GM23248 (cell line): ENCODE measurements around the gene PTMA.
"Not testable (repeated sequence)": the region's sequence is repeated elsewhere in the genome, so short reads cannot be mapped to it uniquely, and the experiment has no call there.

ENCODE experiments used
- EZH2 ChIP-seq: fragments of 200-600 bp; sonication (generic); IDR thresholded peaks from 2 replicates; pipeline ENCODE4 v1.6.1; 2018; ENCODE audit warnings: antibody characterized with exemption, mild to moderate bottlenecking; ENCODE audit not compliant: insufficient read depth, poor library complexity, severe bottlenecking
- EZH2phosphoT487 ChIP-seq: fragments of 200-600 bp; sonication (generic); IDR thresholded peaks from 2 replicates; pipeline ENCODE4 v1.6.1; 2018; ENCODE audit warnings: antibody characterized with exemption, moderate library complexity, mild to moderate bottlenecking, low read depth; ENCODE audit not compliant: insufficient read depth

GRCh38 chr2:231748153-231748896 lies 40.0 kb downstream of the PTMA start:
- TF ChIP-seq EZH2, EZH2phosphoT487: not testable (repeated sequence)
